Measurements from ENCODE around the gene SLC6A15.

The SLC6A15 gene

GRCh38 chr12:84874825-84875139 lies 37.8 kb downstream of the SLC6A15 start:
- DNase-seq (ENCODE audit: low read depth in 3 of 3): no peak

GRCh38 chr12:84874125-84874824 lies 38.3 kb downstream of the SLC6A15 start:
- DNase-seq (ENCODE audit: low read depth in 3 of 3): no peak

- no peak for DNase-seq (ENCODE audit: low read depth in 3 of 3)
Observed at GRCh38 chr12:84862186-84862585, 50.4 kb downstream of the SLC6A15 start.

- no peak for DNase-seq (ENCODE audit: low read depth in 3 of 3)
Observed at GRCh38 chr12:84860718-84861117, 51.9 kb downstream of the SLC6A15 start.

- DNase-seq (ENCODE audit: low read depth in 3 of 3): no peak
Observed at GRCh38 chr12:84858796-84859195, 53.8 kb downstream of the SLC6A15 start.

- DNase-seq (ENCODE audit: low read depth in 3 of 3): no peak
Observed at GRCh38 chr12:84857525-84858208, 54.9 kb downstream of the SLC6A15 start.

GRCh38 chr12:84856156-84856900 lies 56.3 kb downstream of the SLC6A15 start:
- no peak for DNase-seq (ENCODE audit: low read depth in 3 of 3)

- DNase-seq (ENCODE audit: low read depth in 3 of 3): no peak
Observed at GRCh38 chr12:84843593-84844144, 68.9 kb downstream of the SLC6A15 start.

GRCh38 chr12:84842406-84843013 lies 70.1 kb downstream of the SLC6A15 start:
- DNase-seq (ENCODE audit: low read depth in 3 of 3): no peak

- no peak for DNase-seq (ENCODE audit: low read depth in 3 of 3)
Observed at GRCh38 chr12:84841591-84841990, 71.0 kb downstream of the SLC6A15 start.

GRCh38 chr12:84840356-84840755 lies 72.2 kb downstream of the SLC6A15 start:
- DNase-seq (ENCODE audit: low read depth in 3 of 3): no peak

GRCh38 chr12:84826925-84827324 lies 85.7 kb downstream of the SLC6A15 start:
- no peak for DNase-seq (ENCODE audit: low read depth in 3 of 3)

GRCh38 chr12:84825149-84825548 lies 87.5 kb downstream of the SLC6A15 start:
- DNase-seq (ENCODE audit: low read depth in 3 of 3): no peak

- no peak for DNase-seq (ENCODE audit: low read depth in 3 of 3)
Observed at GRCh38 chr12:84822525-84822924, 90.1 kb downstream of the SLC6A15 start.

- no peak for DNase-seq (ENCODE audit: low read depth in 3 of 3)
Observed at GRCh38 chr12:84816916-84817695, 95.5 kb downstream of the SLC6A15 start.

- no peak for DNase-seq (ENCODE audit: low read depth in 3 of 3)
Observed at GRCh38 chr12:84814664-84815245, 97.8 kb downstream of the SLC6A15 start.

- DNase-seq (ENCODE audit: low read depth in 3 of 3): no peak
Observed at GRCh38 chr12:84813780-84814663, 98.6 kb downstream of the SLC6A15 start.

GRCh38 chr12:84811291-84811690 lies 101.3 kb downstream of the SLC6A15 start:
- no peak for DNase-seq (ENCODE audit: low read depth in 3 of 3)

GRCh38 chr12:84810611-84811010 lies 102.0 kb downstream of the SLC6A15 start:
- DNase-seq (ENCODE audit: low read depth in 3 of 3): no peak

Measured in stimulated activated CD4-positive, alpha-beta T cell treated with anti-CD3 and anti-CD28 coated beads, TNF-alpha, amount 100 ng/mL, for 24 hours (primary cell).